ENCODE results near the gene SLC5A9.

- TF ChIP-seq EZH2 (IDR thresholded peaks at IDR 0.05; ENCODE audit: insufficient read depth, poor library complexity, severe bottlenecking) (no peak), EZH2phosphoT487 (IDR thresholded peaks at IDR 0.05; ENCODE audit: insufficient read depth, low read depth) (no peak)
Observed at GRCh38 chr1:48217856-48218255, 4.7 kb upstream of the SLC5A9 start.

Measured in GM23248 (cell line).